GM12874 (cell line): ENCODE data around the gene NCK2.

ENCODE experiments used
- TF ChIP-seq, protein P1 (sequence below): IDR thresholded peaks from 2 replicates; pipeline ENCODE4 v1.5.1; 2011; ENCODE audit warnings: low read depth, mild to moderate bottlenecking, control low read depth, low read length, moderate library complexity; ENCODE audit not compliant: insufficient read depth

The NCK2 gene

DNA sequence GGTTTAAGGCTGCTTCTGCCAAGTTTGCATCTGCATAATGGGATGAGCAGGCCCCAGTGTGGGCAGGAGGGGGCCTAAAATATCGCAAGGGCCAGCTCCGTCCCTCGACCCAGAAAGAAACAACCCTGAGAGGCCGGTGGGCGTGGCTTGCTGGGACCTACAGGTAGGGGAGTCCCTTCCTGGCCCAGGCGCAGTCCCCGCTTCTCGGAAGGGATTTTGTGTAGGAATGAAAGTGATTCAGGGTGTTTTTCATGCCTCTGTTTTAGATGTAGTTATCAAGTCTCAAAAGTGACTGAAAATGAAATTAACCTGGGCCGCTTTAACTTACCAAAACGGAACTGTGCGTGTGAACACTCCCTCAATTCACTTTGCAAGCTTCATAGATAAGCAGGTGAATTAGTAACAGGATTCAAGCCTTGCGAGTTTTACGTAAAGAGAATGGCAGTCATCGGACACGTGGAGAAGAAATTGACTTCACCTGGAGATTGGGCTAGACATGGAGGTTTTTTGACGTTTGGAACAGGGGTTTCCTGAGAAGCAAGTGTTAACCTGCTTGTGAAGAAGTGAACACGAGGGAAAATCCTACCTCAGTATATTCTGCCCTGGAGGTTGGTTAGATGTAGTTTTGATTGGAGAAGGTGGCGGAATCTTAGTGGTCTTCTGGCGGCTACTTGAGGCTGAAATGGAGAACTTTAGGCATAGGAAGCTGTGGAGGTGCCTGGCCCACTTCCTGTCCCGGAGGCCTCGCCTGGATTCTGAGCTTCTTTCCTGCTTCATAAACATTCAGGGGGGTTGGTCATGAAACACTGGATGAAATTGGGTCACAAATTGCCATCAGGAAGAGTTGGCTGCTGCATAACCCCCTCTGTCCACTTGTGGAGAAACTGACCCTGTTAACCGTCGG is 1.7 kb downstream of the NCK2 start:
- TF ChIP-seq, protein P1, sequence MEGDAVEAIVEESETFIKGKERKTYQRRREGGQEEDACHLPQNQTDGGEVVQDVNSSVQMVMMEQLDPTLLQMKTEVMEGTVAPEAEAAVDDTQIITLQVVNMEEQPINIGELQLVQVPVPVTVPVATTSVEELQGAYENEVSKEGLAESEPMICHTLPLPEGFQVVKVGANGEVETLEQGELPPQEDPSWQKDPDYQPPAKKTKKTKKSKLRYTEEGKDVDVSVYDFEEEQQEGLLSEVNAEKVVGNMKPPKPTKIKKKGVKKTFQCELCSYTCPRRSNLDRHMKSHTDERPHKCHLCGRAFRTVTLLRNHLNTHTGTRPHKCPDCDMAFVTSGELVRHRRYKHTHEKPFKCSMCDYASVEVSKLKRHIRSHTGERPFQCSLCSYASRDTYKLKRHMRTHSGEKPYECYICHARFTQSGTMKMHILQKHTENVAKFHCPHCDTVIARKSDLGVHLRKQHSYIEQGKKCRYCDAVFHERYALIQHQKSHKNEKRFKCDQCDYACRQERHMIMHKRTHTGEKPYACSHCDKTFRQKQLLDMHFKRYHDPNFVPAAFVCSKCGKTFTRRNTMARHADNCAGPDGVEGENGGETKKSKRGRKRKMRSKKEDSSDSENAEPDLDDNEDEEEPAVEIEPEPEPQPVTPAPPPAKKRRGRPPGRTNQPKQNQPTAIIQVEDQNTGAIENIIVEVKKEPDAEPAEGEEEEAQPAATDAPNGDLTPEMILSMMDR: no peak

DNA sequence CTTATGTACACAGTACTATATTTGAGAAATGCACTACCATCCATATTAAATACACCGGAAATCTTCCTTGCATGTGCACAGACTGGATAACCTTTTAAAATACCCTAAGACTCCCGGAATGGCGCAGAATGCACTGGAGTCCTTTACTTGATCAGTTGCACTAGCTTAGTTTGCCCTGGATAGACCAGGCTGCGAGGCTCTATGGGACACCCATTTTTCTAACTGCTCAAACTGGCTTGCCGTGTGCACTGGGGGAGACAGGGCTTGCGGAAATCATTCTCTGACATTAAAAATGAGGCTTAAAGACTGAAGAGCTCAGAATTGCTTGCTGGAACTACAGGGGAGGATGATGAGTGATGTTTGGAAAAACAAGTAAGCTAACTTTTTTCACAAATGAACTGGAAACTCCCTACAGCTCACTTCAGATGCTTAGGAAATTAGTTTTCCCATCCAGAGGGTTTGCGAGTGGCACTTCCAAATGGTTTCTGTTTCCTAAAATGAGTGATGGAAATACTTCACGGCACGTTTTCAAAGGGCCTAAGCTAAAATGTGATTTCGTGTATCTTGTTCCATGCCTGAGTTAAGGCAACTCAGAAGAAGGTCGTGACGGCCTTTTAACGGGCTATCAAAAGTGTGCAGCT is 2.7 kb downstream of the NCK2 start:
- TF ChIP-seq, protein P1: no peak

DNA sequence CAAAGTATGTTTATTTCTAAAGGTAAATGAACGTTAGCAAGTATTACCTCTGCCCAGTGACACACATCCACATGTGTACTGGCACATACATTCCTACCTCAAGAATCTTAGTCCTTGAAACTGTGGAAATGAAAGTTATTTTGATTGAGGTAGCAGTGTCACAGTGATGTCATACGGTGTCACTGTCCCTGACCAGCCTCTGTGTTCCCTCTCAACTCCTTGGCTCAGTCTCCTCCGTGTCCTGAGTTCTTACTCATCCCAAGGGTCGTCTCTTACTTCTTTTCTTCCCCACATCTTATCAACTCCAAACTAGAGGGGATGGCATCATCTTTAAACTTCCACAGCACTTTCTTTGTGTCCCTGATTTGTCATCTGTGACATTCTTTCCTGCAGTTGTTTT is 3.3 kb downstream of the NCK2 start:
- TF ChIP-seq, protein P1: no peak

DNA sequence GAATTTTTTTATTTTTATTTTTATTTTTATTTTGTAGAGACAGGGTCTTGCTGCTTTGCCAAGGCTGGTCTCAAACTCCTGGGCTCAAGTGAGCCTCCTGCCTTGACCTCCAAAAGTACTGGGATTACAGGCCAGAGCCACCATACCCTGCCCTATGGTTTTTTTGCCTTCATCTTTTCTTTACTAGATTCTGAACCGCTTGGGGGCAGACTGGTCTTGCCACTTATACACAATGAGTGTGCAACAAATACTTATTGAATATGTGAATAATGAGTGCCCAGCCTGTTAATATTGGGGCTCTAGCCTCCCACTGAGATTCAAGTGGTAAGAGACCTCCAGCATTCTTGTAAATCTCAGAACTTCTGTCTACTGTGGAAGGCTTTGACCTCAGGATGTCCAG is 3.9 kb downstream of the NCK2 start:
- TF ChIP-seq, protein P1: no peak

DNA sequence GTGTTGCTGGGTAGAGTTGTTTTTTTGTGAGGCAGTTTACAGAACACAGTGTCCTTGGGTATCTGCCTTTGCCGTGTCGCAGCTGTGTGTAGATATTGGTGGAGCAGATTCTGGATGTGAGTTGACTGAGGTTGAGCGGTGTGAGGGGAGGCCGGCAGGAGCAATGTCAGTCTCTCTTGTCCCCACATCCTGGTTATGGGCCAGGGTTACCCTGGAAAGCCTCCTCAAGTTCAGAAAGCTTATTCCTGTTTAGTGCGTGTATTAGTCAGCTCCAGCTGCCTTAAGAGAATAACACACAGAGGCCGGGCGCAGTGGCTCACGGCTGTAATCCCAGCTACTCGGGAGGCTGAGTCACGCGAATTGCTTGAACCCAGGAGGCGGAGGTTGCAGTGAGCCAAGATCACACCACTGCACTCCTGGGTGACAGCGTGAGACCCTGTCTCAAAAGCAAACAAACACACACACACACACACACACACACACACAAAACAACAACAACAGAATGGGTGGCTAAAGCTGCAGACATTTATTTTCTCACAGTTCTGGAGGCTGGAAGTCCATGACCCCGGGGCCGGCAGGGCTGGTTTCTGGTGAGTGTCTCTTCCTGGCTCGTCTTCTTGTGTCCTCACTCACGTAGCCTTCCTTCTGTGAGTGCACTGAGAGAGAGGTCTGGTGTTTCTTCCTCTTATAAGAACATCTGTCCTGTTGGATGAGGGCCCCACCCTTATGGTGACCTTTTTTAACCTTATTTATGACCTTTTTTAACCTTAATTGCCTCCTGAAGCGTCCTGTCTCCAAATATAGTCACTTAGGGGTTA is 5.1 kb downstream of the NCK2 start:
- TF ChIP-seq, protein P1: no peak

DNA sequence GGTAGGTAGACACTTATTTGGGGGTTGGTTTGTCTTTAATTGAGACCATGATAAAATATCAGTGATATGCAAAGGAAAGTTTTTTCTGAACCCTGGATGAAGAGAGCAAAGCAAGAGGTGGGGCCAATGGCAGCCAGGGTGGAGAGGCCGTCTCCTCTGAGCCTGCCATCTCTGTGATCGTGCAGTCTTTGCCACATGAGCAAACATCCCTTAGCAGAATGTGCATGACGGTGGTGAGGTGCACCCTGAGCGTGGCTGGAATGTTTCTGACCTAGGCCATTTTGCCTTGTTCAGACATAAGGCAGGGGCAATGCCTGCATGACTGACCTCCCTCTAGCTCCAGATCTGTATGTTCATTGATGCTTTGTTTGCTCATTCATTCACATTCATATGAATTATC is 6.0 kb downstream of the NCK2 start:
- TF ChIP-seq, protein P1: no peak

DNA sequence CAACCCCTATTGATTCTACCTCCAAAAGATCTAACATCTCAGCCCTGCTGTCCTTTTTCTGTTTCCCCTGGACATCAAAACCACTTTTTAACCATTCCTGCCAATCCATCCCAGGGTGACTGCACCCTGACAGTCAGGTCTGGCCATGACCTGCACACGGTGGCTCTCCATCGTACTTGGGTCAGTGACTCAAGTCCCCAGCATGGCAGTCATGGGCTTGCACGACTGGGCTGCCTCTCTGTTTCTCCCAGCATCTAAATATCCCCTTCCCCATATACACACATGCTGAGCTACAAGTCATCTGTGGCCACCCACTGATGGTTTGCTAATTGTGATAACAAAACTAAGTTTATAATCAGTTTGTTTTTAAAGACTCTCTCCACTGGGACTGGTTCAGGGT is 6.6 kb downstream of the NCK2 start:
- TF ChIP-seq, protein P1: no peak
